KMS-11 (cell line): ENCODE data around the gene SOX14.

Source experiments
- H2AFZ ChIP-seq: fragments of 200-600 bp; sonication (generic); 2 replicates; pipeline ENCODE4 v1.6.1; 2016; ENCODE audit warnings: antibody characterized with exemption, mixed run types, low read depth
- H3K27ac ChIP-seq: fragments of 200-600 bp; sonication (generic); 2 replicates; pipeline ENCODE4 v1.6.1; 2016; ENCODE audit warnings: mild to moderate bottlenecking, mixed run types
- H3K27me3 ChIP-seq: fragments of 200-600 bp; sonication (generic); 2 replicates; pipeline ENCODE4 v1.6.1; 2017; ENCODE audit warnings: mild to moderate bottlenecking, low read depth, mixed run types, moderate library complexity; ENCODE audit not compliant: insufficient read depth
- H3K36me3 ChIP-seq: fragments of 200-600 bp; sonication (generic); 2 replicates; pipeline ENCODE4 v1.6.1; 2017; ENCODE audit warnings: mild to moderate bottlenecking, mixed run types; ENCODE audit not compliant: insufficient read depth
- H3K4me1 ChIP-seq: fragments of 200-600 bp; sonication (generic); 2 replicates; pipeline ENCODE4 v1.6.1; 2016; ENCODE audit warnings: mild to moderate bottlenecking, low read depth, mixed run types; ENCODE audit not compliant: poor library complexity, severe bottlenecking
- H3K4me2 ChIP-seq: fragments of 200-600 bp; sonication (generic); 2 replicates; pipeline ENCODE4 v1.7.0; 2016; ENCODE audit warnings: mild to moderate bottlenecking, mixed run types
- H3K4me3 ChIP-seq: fragments of 200-600 bp; sonication (generic); IDR thresholded peaks from 2 replicates; pipeline ENCODE4 v1.6.1; 2017; ENCODE audit warnings: low read depth, low read length, mixed read lengths; ENCODE audit not compliant: insufficient read depth
- H3K79me2 ChIP-seq: fragments of 200-600 bp; sonication (generic); 2 replicates; pipeline ENCODE4 v1.6.1; 2016; ENCODE audit warnings: low read depth, mixed run types; ENCODE audit not compliant: insufficient read depth
- H3K9ac ChIP-seq: fragments of 200-600 bp; sonication (generic); 2 replicates; pipeline ENCODE4 v1.6.1; 2016; ENCODE audit warnings: mild to moderate bottlenecking, mixed run types
- H4K20me1 ChIP-seq: fragments of 200-600 bp; sonication (generic); 2 replicates; pipeline ENCODE4 v1.6.1; 2016; ENCODE audit warnings: mild to moderate bottlenecking, mixed run types; ENCODE audit not compliant: insufficient read depth
- CTCF ChIP-seq: fragments of 200-600 bp; sonication (generic); conservative IDR thresholded peaks from 2 replicates; pipeline ENCODE4 v1.6.1; 2017; ENCODE audit warnings: low read depth, mild to moderate bottlenecking, antibody characterized with exemption, low read length, moderate library complexity, mixed read lengths

The SOX14 gene

GRCh38 chr3:137796993-137797392 is 32.9 kb downstream of the SOX14 start:
- H3K4me1 ChIP-seq: peaks cover 4% of the 10 kb centered on the region
- no peak for TF ChIP-seq CTCF
- H3K27me3 ChIP-seq: no peaks in the 10 kb centered on the region

GRCh38 chr3:137803215-137803614 is 39.1 kb downstream of the SOX14 start:
- no peak overlapping the region for H3K9ac ChIP-seq
- no peaks in the 10 kb centered on the region for H3K4me1 ChIP-seq
- H4K20me1 ChIP-seq: no peaks in the 10 kb centered on the region
- no peaks in the 10 kb centered on the region for H3K27me3 ChIP-seq
- no peaks in the 10 kb centered on the region for H3K79me2 ChIP-seq
- H3K36me3 ChIP-seq: no peaks in the 10 kb centered on the region
- no peak for TF ChIP-seq CTCF
- H3K4me3 ChIP-seq: no peak overlapping the region
- H3K4me2 ChIP-seq: no peak overlapping the region
- no peak overlapping the region for H3K27ac ChIP-seq
- no peak overlapping the region for H2AFZ ChIP-seq

More at GRCh38 chr3:137796993-137797392, 32.9 kb downstream of the SOX14 start:
- H2AFZ ChIP-seq: no peak overlapping the region
- no peak overlapping the region for H3K4me3 ChIP-seq
- H3K79me2 ChIP-seq: no peaks in the 10 kb centered on the region
- H3K27ac ChIP-seq: no peak overlapping the region
- H4K20me1 ChIP-seq: no peaks in the 10 kb centered on the region
- H3K9ac ChIP-seq: no peak overlapping the region
- H3K4me2 ChIP-seq: no peak overlapping the region
- no peaks in the 10 kb centered on the region for H3K36me3 ChIP-seq

GRCh38 chr3:137807998-137808397 is 43.9 kb downstream of the SOX14 start:
- TF ChIP-seq CTCF: no peak
- no peak overlapping the region for H3K9ac ChIP-seq
- H3K4me3 ChIP-seq: no peak overlapping the region
- no peaks in the 10 kb centered on the region for H3K36me3 ChIP-seq
- no peaks in the 10 kb centered on the region for H3K79me2 ChIP-seq
- no peaks in the 10 kb centered on the region for H4K20me1 ChIP-seq
- H3K27me3 ChIP-seq: no peaks in the 10 kb centered on the region
- no peak overlapping the region for H3K4me2 ChIP-seq
- no peaks in the 10 kb centered on the region for H3K4me1 ChIP-seq
- no peak overlapping the region for H3K27ac ChIP-seq
- no peak overlapping the region for H2AFZ ChIP-seq

DNA sequence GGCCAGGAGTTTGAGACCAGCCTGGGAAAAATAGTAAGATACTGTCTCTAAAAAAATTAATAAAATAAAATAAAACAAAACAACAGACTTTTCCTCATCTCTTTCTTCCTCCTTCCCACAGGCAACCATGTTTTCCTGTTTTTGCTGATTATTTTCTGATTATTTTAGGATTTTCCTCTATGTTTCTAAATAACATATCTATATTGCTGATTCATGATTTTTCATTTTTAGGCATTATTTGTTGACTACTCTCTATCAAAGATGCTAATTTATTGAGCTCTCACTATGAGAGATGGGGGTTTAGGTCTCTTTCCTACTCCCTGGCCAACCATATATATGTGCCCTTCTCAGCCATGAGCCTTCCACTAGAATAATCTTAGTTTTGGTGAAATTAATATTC is 45.4 kb downstream of the SOX14 start:
- Histone ChIP-seq H3K4me3 (no peak overlapping the region), H3K36me3 (no peaks in the 10 kb centered on the region), H3K79me2 (no peaks in the 10 kb centered on the region), H3K4me1 (no peaks in the 10 kb centered on the region), H4K20me1 (no peaks in the 10 kb centered on the region), H2AFZ (no peak overlapping the region), H3K9ac (no peak overlapping the region), H3K4me2 (no peak overlapping the region), H3K27me3 (no peaks in the 10 kb centered on the region), H3K27ac (no peak overlapping the region)
- TF ChIP-seq CTCF: no peak
